D721Med (cell line): ENCODE measurements around the gene GIMAP6.

Source experiments
- DNase-seq: peaks from one replicate; pipeline ENCODE4 v3.0.0; 2011; ENCODE audit warnings: low spot score; ENCODE audit not compliant: insufficient read length
- FAIRE-seq: peaks from 2 replicates; lab custom pipeline; 2011; peaks lifted over from hg19 to GRCh38; lab: Jason Lieb, UNC
- CTCF ChIP-seq: IDR thresholded peaks from 2 replicates; pipeline ENCODE4 v1.5.1; 2012; ENCODE audit warnings: mild to moderate bottlenecking, control low read depth; ENCODE audit not compliant: insufficient read depth; ENCODE audit errors: missing control alignments

GIMAP6 gene

GRCh38 chr7:150656047-150656446, 23.9 kb upstream of the GIMAP6 start:
- DNase-seq = no peak
- no peak for TF ChIP-seq CTCF
- FAIRE-seq = no peak

- FAIRE-seq (no peak), DNase-seq (no peak)
- no peak for TF ChIP-seq CTCF
Measured at GRCh38 chr7:150654692-150655091, 22.5 kb upstream of the GIMAP6 start.

- DNase-seq (no peak), FAIRE-seq (no peak)
- no peak for TF ChIP-seq CTCF
Measured at GRCh38 chr7:150649080-150649385, 16.8 kb upstream of the GIMAP6 start.

- FAIRE-seq (no peak), DNase-seq (no peak)
- no peak for TF ChIP-seq CTCF
Measured at GRCh38 chr7:150648353-150649079, 16.3 kb upstream of the GIMAP6 start.

GRCh38 chr7:150645259-150646020, 13.3 kb upstream of the GIMAP6 start:
- DNase-seq (no peak), FAIRE-seq (no peak)
- no peak for TF ChIP-seq CTCF

- DNase-seq (no peak), FAIRE-seq (no peak)
- no peak for TF ChIP-seq CTCF
Measured at GRCh38 chr7:150642926-150643325, 10.7 kb upstream of the GIMAP6 start.

GRCh38 chr7:150641854-150642253, 9.7 kb upstream of the GIMAP6 start:
- FAIRE-seq = no peak
- TF ChIP-seq CTCF = no peak
- DNase-seq = no peak
